Sigmoid colon (tissue), 7 donors: ENCODE data around the gene MTCL1. TPM values are rescaled to one million over a fixed set of nuclear protein-coding genes. Genes with fewer than 3 reads are reported as not detected.

Experiments used
- DNase-seq: peaks from one replicate; pipeline ENCODE4 v3.0.0-alpha.2; 2019
- H3K27ac ChIP-seq, 4 donors: fragments of 200-600 bp; sonication (generic); one replicate each; pipeline ENCODE4 v1.5.1; 2016 to 2019; ENCODE audit warnings: mild to moderate bottlenecking in 1 of 4
- H3K27me3 ChIP-seq, 3 donors: fragments of 200-600 bp; sonication (generic); one replicate each; pipeline ENCODE4 v1.5.1; 2019; ENCODE audit warnings: mild to moderate bottlenecking in 1 of 3
- H3K36me3 ChIP-seq, 4 donors: fragments of 200-600 bp; sonication (generic); one replicate each; pipeline ENCODE4 v1.5.1; 2016 to 2019
- H3K4me1 ChIP-seq, 4 donors: fragments of 200-600 bp; sonication (generic); one replicate each; pipeline ENCODE4 v1.5.1; 2017 to 2019
- H3K4me3 ChIP-seq, 4 donors: fragments of 200-600 bp; sonication (generic); one replicate each; pipeline ENCODE4 v1.5.1; 2017 to 2019; ENCODE audit warnings: mild to moderate bottlenecking in 2 of 4, moderate library complexity in 1 of 4
- H3K9me3 ChIP-seq, 4 donors: fragments of 200-600 bp in 3 of 4; sonication (generic) in 3 of 4; one replicate each; pipeline versions ENCODE4 v1.5.1 to v1.6.1; 2013 to 2019
- EP300 ChIP-seq, 4 donors: sonication (generic); formaldehyde crosslinking; IDR thresholded peaks; one replicate each; pipeline ENCODE4 v1.6.1; 2017; ENCODE audit warnings: antibody characterized with exemption in 4 of 4
- POLR2A ChIP-seq, 2 donors: fragments of 450-650 bp; IDR thresholded peaks; one replicate each; pipeline ENCODE4 v1.6.1; 2016; ENCODE audit warnings: antibody characterized with exemption in 2 of 2, mild to moderate bottlenecking in 2 of 2, moderate library complexity in 2 of 2
- POLR2AphosphoS5 ChIP-seq, 4 donors: sonication (generic); formaldehyde crosslinking; IDR thresholded peaks; one replicate each; pipeline ENCODE4 v1.6.1; 2017; ENCODE audit warnings: antibody characterized with exemption in 4 of 4
- WGBS, 2 donors: extraction: QIAGEN DNeasy Blood & Tissue Kit; methylation state at CpG; one replicate each; pipeline ENCODE4 v1.1.7; 2013; 5-methylcytosine and 5-hydroxymethylcytosine counted together
- intact Hi-C: fragments of 100-400 bp; cut with DNase I; formaldehyde crosslinking; loops from one replicate; pipeline ENCODE4 v1.15.1; 2023
- polyA plus RNA-seq, 3 donors: library from polyadenylated mRNA; stranded (reverse); fragments of 200-250 nt; gene quantifications; one replicate each; pipeline ENCODE4 v1.2.3, GENCODE V29; 2013
- total RNA-seq, 4 donors: library from RNA; depleted of rRNA; stranded (reverse); fragments of >200 nt; gene quantifications; one replicate each; pipeline ENCODE4 v1.1.0, GENCODE V29; 2016
- TF ChIP-seq, protein P1 (sequence below), 4 experiments: fragments of 450-650 bp in 3 of 4; fragments of 200-600 bp in 1 of 4; IDR thresholded peaks; one replicate each; pipeline ENCODE4 v1.5.1; 2016 to 2019; ENCODE audit warnings: antibody characterized with exemption in 4 of 4, mild to moderate bottlenecking in 3 of 4, moderate library complexity in 2 of 4
- donor health status: healthy with polysubstance abuse.
- donor health status: Bipolar disorder and iron deficiency.
- donor health status: healthy.

The MTCL1 gene
- total and polyA plus RNA-seq, 7 donors, result 0.69 to 133 (median 58.5) TPM

DNA sequence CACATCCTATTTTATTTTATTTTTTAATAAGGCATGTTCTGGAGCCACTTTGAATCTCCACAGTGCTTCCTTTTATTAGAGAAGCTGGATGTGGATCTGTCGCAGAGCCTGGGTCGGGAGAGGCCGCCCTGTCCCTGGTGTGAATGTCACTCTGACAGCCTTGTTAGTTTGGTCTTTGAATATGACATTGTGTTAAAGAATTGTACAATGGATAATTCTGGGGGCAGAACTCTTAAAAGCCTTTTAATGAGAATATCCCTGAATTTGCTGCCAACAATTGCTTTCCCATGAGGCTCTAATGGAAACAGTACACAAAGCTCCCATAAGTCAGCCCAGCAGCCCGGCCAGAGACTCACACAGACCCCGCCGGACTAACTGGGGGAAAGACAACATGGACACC, 82.4 kb downstream of the MTCL1 start:
- H3K27me3 ChIP-seq, result no peaks in the 10 kb centered on the region
- peaks cover 12 to 63% (median 42%) of the 10 kb centered on the region in 4 donors for H3K36me3 ChIP-seq
- 89 to 95% methylated on average over 6 of the region's 6 CpGs for WGBS, 2 donors
- H3K4me3 ChIP-seq, result no peak overlapping the region
- TF ChIP-seq POLR2AphosphoS5 (IDR thresholded peaks at IDR 0.05) (no peak), POLR2A (IDR thresholded peaks at IDR 0.05) (no peak), EP300 (IDR thresholded peaks at IDR 0.05) (no peak)
- TF ChIP-seq, protein P1, sequence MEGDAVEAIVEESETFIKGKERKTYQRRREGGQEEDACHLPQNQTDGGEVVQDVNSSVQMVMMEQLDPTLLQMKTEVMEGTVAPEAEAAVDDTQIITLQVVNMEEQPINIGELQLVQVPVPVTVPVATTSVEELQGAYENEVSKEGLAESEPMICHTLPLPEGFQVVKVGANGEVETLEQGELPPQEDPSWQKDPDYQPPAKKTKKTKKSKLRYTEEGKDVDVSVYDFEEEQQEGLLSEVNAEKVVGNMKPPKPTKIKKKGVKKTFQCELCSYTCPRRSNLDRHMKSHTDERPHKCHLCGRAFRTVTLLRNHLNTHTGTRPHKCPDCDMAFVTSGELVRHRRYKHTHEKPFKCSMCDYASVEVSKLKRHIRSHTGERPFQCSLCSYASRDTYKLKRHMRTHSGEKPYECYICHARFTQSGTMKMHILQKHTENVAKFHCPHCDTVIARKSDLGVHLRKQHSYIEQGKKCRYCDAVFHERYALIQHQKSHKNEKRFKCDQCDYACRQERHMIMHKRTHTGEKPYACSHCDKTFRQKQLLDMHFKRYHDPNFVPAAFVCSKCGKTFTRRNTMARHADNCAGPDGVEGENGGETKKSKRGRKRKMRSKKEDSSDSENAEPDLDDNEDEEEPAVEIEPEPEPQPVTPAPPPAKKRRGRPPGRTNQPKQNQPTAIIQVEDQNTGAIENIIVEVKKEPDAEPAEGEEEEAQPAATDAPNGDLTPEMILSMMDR (IDR thresholded peaks at IDR 0.05), result no peak
- peak overlapping the region in 3 of 4 donors; percentile 3 to 45 (median 25) for H3K27ac ChIP-seq
- intact Hi-C loops, result no loop called here
- DNase-seq, result no peak
- peaks cover 0 to 17% (median 7%) of the 10 kb centered on the region in 4 donors for H3K4me1 ChIP-seq
- no peaks in the 10 kb centered on the region for H3K9me3 ChIP-seq

DNA sequence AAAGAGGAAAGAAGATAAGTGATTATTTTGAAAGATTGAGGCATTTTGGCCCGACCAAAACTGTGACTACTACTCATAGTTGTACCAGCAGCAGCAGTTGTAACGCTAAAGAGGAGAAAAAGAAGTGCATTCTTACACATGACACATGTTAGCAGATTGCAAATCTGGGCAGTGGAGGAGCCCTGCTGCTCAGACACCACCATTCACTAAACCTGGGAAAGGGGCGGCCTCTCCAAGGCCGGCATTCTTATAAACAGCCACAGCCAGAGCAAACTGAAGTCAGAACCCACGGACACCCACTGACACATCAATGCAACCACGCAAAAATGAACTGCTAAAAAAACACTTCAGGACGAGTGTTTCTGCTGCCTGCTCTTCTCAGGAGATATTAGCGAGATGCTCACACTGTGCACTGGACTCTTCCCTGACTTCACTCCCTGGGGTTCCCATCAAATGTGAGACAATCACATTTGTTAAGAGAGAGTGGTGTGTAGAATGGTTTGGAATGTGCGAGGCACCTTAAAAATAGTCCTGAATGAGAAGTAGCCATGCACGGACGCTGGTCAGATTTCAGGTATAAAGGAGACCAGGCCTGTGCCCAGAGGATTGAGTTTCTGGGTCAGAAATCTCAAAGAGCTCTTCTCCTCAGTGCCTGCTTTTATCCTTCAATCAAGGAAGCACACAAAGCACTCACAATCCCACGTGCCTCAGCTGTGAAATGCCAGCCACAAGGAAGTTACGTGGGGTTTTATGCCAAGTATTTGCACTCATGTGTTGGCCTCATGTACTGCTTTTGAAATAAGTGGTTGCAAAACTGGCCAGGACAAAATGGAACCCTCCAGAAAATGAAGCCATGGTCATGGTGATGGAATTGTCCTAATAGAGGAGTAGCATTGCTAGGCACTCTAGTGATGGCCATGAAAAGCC, 83.4 kb downstream of the MTCL1 start:
- no peak for DNase-seq
- no peaks in the 10 kb centered on the region for H3K9me3 ChIP-seq
- H3K27me3 ChIP-seq, result no peaks in the 10 kb centered on the region
- H3K4me1 ChIP-seq, result peaks cover 0 to 27% (median 16%) of the 10 kb centered on the region in 4 donors
- H3K27ac ChIP-seq, result peak overlapping the region in 3 of 4 donors; percentile 9 to 45 (median 25)
- intact Hi-C loops, result no loop called here
- H3K36me3 ChIP-seq, result peaks cover 12 to 53% (median 35%) of the 10 kb centered on the region in 4 donors
- 83 to 89% methylated on average over 13 of the region's 13 CpGs for WGBS, 2 donors
- TF ChIP-seq, protein P1 (IDR thresholded peaks at IDR 0.05), result no peak
- TF ChIP-seq POLR2AphosphoS5 (IDR thresholded peaks at IDR 0.05), result peak in 1 of 4 donors; percentile 36
- no peak overlapping the region for H3K4me3 ChIP-seq

DNA sequence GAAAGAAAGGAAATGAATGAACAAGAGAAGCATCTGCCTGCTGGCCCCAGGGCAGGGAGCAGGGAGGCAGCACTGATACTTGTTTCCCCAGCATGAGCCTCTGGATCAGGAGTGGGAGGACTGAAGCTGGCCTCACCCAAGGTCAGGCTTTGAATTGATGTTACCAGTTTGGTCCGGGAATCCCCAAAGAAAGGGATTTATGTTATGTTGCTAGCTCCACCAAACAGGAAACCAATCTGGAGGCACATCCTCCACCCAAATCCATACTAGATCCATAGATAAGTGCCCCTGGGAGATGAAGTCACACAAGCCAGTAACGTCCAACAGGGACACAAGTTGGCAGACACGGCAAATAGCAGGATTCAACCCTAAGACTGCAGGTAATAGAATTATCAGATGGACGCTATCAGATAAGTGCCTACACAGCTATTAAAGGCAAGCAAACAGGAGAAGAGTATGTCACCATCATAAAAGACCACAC, 85.9 kb downstream of the MTCL1 start:
- Histone ChIP-seq H3K4me1 (peaks cover 0 to 44% (median 28%) of the 10 kb centered on the region in 4 donors), H3K9me3 (no peaks in the 10 kb centered on the region), H3K27me3 (no peaks in the 10 kb centered on the region), H3K27ac (peak overlapping the region in 3 of 4 donors; percentile 36 to 93 (median 80)), H3K36me3 (peaks cover 5 to 34% (median 16%) of the 10 kb centered on the region in 4 donors), H3K4me3 (no peak overlapping the region)
- DNase-seq, result no peak
- WGBS, 2 donors, result 80 to 87% methylated on average over 4 of the region's 4 CpGs
- no peak for TF ChIP-seq EP300 (IDR thresholded peaks at IDR 0.05)
- TF ChIP-seq POLR2AphosphoS5 (IDR thresholded peaks at IDR 0.05), result no peak
- no peak for TF ChIP-seq POLR2A (IDR thresholded peaks at IDR 0.05)
- TF ChIP-seq, protein P1 (IDR thresholded peaks at IDR 0.05), result no peak
- intact Hi-C loops, result no loop called here

DNA sequence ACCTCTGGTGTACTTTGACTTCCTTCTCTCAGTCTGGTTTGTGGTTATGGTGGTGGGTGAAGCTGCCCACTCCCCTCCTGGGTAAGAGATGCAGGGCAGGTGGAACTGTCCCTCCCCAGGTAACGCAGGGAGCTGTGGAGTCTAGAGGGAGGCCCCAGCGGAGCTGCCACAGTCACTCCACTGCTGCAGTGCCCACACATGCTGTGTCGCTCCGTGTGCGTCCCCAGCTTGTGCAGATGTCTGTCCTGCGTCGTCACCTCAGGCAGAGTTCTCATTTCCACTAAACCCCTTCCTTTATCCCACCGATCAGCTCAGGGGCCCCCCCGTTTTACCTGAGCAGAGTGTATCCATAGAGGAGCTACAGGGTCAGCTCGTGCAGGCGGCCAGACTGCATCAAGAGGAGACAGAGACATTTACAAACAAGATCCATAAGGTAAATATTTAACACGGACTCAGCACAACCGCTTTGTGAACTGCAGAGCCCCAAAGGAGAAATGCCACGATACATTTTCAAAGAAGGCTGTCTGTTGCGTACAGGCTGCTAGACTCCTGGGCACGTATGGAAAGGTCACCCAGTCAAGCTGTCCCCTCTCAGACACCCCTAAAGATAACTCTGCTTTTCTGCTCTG, 87.4 kb downstream of the MTCL1 start:
- 79 to 85% methylated on average over 16 of the region's 16 CpGs for WGBS, 2 donors
- H3K36me3 ChIP-seq, result peaks cover 0 to 31% (median 14%) of the 10 kb centered on the region in 4 donors
- no peaks in the 10 kb centered on the region for H3K9me3 ChIP-seq
- intact Hi-C loops, result no loop called here
- no peak for TF ChIP-seq POLR2AphosphoS5 (IDR thresholded peaks at IDR 0.05)
- TF ChIP-seq, protein P1 (IDR thresholded peaks at IDR 0.05), result no peak
- TF ChIP-seq POLR2A (IDR thresholded peaks at IDR 0.05), result no peak
- TF ChIP-seq EP300 (IDR thresholded peaks at IDR 0.05), result no peak
- H3K4me3 ChIP-seq, result no peak overlapping the region
- no peak for DNase-seq
- H3K27me3 ChIP-seq, result no peaks in the 10 kb centered on the region
- H3K27ac ChIP-seq, result peak overlapping the region in 3 of 4 donors; percentile 80 to 93 (median 82)
- peaks cover 0 to 60% (median 39%) of the 10 kb centered on the region in 4 donors for H3K4me1 ChIP-seq
